Measurements from ENCODE around the gene BICC1.

Gene BICC1

GRCh38 chr10:58782876-58783851 lies 270.5 kb downstream of the BICC1 start:
- peak; percentile 35 for DNase-seq (ENCODE audit: low read depth)

GRCh38 chr10:58784361-58784760 lies 271.7 kb downstream of the BICC1 start:
- DNase-seq (ENCODE audit: low read depth), result peak; percentile 51

- no peak for DNase-seq (ENCODE audit: low read depth)
Observed at GRCh38 chr10:58785354-58785753, 272.7 kb downstream of the BICC1 start.

- DNase-seq (ENCODE audit: low read depth), result peak; percentile 72
Observed at GRCh38 chr10:58791137-58791536, 278.5 kb downstream of the BICC1 start.

GRCh38 chr10:58795560-58795959 lies 282.9 kb downstream of the BICC1 start:
- DNase-seq (ENCODE audit: low read depth), result no peak

GRCh38 chr10:58796242-58796641 lies 283.6 kb downstream of the BICC1 start:
- no peak for DNase-seq (ENCODE audit: low read depth)

- no peak for DNase-seq (ENCODE audit: low read depth)
Observed at GRCh38 chr10:58796824-58797223, 284.2 kb downstream of the BICC1 start.

- peak; percentile 56 for DNase-seq (ENCODE audit: low read depth)
Observed at GRCh38 chr10:58797356-58797755, 284.7 kb downstream of the BICC1 start.

GRCh38 chr10:58802047-58802446 lies 289.4 kb downstream of the BICC1 start:
- no peak for DNase-seq (ENCODE audit: low read depth)

- no peak for DNase-seq (ENCODE audit: low read depth)
Observed at GRCh38 chr10:58806323-58806722, 293.7 kb downstream of the BICC1 start.

- DNase-seq (ENCODE audit: low read depth), result no peak
Observed at GRCh38 chr10:58806970-58807628, 294.4 kb downstream of the BICC1 start.

GRCh38 chr10:58807629-58808022 lies 295.0 kb downstream of the BICC1 start:
- no peak for DNase-seq (ENCODE audit: low read depth)

- DNase-seq (ENCODE audit: low read depth), result no peak
Observed at GRCh38 chr10:58810751-58811150, 298.1 kb downstream of the BICC1 start.

GRCh38 chr10:58813573-58813972 lies 300.9 kb downstream of the BICC1 start:
- DNase-seq (ENCODE audit: low read depth), result no peak

- peak; percentile 37 for DNase-seq (ENCODE audit: low read depth)
Observed at GRCh38 chr10:58817201-58817846, 304.7 kb downstream of the BICC1 start.

GRCh38 chr10:58818900-58819299 lies 306.2 kb downstream of the BICC1 start:
- DNase-seq (ENCODE audit: low read depth), result peak; percentile 93

- no peak for DNase-seq (ENCODE audit: low read depth)
Observed at GRCh38 chr10:58820386-58820785, 307.7 kb downstream of the BICC1 start.

- DNase-seq (ENCODE audit: low read depth), result peak; percentile 78
Observed at GRCh38 chr10:58820861-58821751, 308.4 kb downstream of the BICC1 start.

GRCh38 chr10:58821752-58822056 lies 309.0 kb downstream of the BICC1 start:
- no peak for DNase-seq (ENCODE audit: low read depth)

GRCh38 chr10:58823983-58824382 lies 311.3 kb downstream of the BICC1 start:
- DNase-seq (ENCODE audit: low read depth), result no peak

- no peak for DNase-seq (ENCODE audit: low read depth)
Observed at GRCh38 chr10:58824396-58824795, 311.7 kb downstream of the BICC1 start.

- DNase-seq (ENCODE audit: low read depth), result no peak
Observed at GRCh38 chr10:58826694-58827093, 314.0 kb downstream of the BICC1 start.
